OCI-LY7 (cell line): ENCODE data around the gene GREM2. TPM values are rescaled to one million over a fixed set of nuclear protein-coding genes. Genes with fewer than 3 reads are reported as not detected.

Experiments
- BruUV-seq: library from RNA; stranded (reverse); fragments of 400-500 nt; replicated peaks from 2 replicates; lab custom pipeline; 2021; lab: Mats Ljungman, UMichigan
- CTCF ChIA-PET: fragments of 300-600 bp; sonication (Branson Sonifier 250); formaldehyde crosslinking; loops from one replicate; lab custom pipeline; 2022; ENCODE audit warnings: antibody characterized with exemption; ENCODE audit not compliant: unreplicated experiment; lab: Charles Lee
- POLR2A ChIA-PET: fragments of 300-600 bp; sonication (Branson Sonifier 250); formaldehyde crosslinking; loops from one replicate; lab custom pipeline; 2022; ENCODE audit warnings: antibody characterized with exemption; lab: Charles Lee
- DNase-seq: peaks from one replicate; pipeline ENCODE4 v3.0.0-alpha.2; 2015; ENCODE audit warnings: low spot score
- H2AFZ ChIP-seq: fragments of 200-600 bp; sonication (generic), shearing (Covaris generic); 2 replicates; pipeline ENCODE4 v1.6.1; 2014; ENCODE audit warnings: mild to moderate bottlenecking, antibody characterized with exemption, low read length, moderate library complexity
- H3K27ac ChIP-seq: fragments of 200-600 bp; sonication (generic); 2 replicates; pipeline ENCODE4 v1.5.1; 2014; ENCODE audit warnings: mixed run types, low read depth, mild to moderate bottlenecking, moderate library complexity, low read length, inconsistent platforms; ENCODE audit not compliant: poor library complexity, severe bottlenecking
- H3K36me3 ChIP-seq: fragments of 200-600 bp; sonication (generic); 2 replicates; pipeline ENCODE4 v1.6.1; 2014; ENCODE audit warnings: mild to moderate bottlenecking, antibody characterized with exemption, low read length, moderate library complexity, mixed read lengths; ENCODE audit not compliant: insufficient read depth
- H3K4me1 ChIP-seq: fragments of 200-600 bp; sonication (generic); 2 replicates; pipeline ENCODE4 v1.5.1; 2014; ENCODE audit warnings: mild to moderate bottlenecking, low read length; ENCODE audit not compliant: insufficient read depth, poor library complexity, severe bottlenecking
- H3K4me2 ChIP-seq: fragments of 200-600 bp; sonication (generic); 2 replicates; pipeline ENCODE4 v1.6.1; 2014; ENCODE audit warnings: mild to moderate bottlenecking, low read length
- H3K4me3 ChIP-seq: fragments of 200-600 bp; sonication (generic); 2 replicates; pipeline ENCODE4 v1.5.1; 2014; ENCODE audit warnings: mild to moderate bottlenecking, low read depth, low read length; ENCODE audit not compliant: poor library complexity, severe bottlenecking
- H3K79me2 ChIP-seq: fragments of 200-600 bp; sonication (generic); 2 replicates; pipeline ENCODE4 v1.6.1; 2016; ENCODE audit warnings: low read depth, mild to moderate bottlenecking, low read length, moderate library complexity, mixed read lengths; ENCODE audit not compliant: insufficient read depth
- H3K9me2 ChIP-seq: fragments of 200-600 bp; sonication (generic); 2 replicates; pipeline ENCODE4 v1.6.1; 2016; ENCODE audit warnings: mild to moderate bottlenecking, low read length, mixed read lengths; ENCODE audit not compliant: insufficient read depth
- H3K9me3 ChIP-seq: fragments of 200-600 bp; sonication (generic); 2 replicates; pipeline ENCODE4 v1.6.1; 2014; ENCODE audit warnings: mild to moderate bottlenecking, mixed run types, low read length, mixed read lengths
- H4K20me1 ChIP-seq: fragments of 200-600 bp; sonication (generic); 2 replicates; pipeline ENCODE4 v1.6.1; 2014; ENCODE audit warnings: mild to moderate bottlenecking, antibody characterized with exemption, low read length, moderate library complexity, mixed read lengths; ENCODE audit not compliant: insufficient read depth
- EZH2phosphoT487 ChIP-seq: fragments of 200-600 bp; sonication (generic); IDR thresholded peaks from 2 replicates; pipeline ENCODE4 v1.6.1; 2018; ENCODE audit warnings: low read depth, borderline replicate concordance, mild to moderate bottlenecking, mixed run types, antibody characterized with exemption, low read length, moderate library complexity, mixed read lengths
- intact Hi-C: fragments of 100-400 bp; cut with micrococcal nuclease; formaldehyde crosslinking; loops from one replicate; pipeline ENCODE4 v1.10.0; 2022; ENCODE audit not compliant: unreplicated experiment
- total RNA-seq, 2 experiments: library from RNA; depleted of rRNA in 1 of 2; stranded (reverse); fragments of >200 nt in 1 of 2; shearing (Covaris generic) in 1 of 2; gene quantifications; 2 replicates each; pipeline ENCODE4 v1.2.3, GENCODE V29; 2014 to 2022
- TF ChIP-seq, protein P1 (sequence below): fragments of 200-600 bp; sonication (generic); conservative IDR thresholded peaks from 2 replicates; pipeline ENCODE4 v1.5.1; 2014; ENCODE audit warnings: mild to moderate bottlenecking, antibody characterized with exemption, low read length, moderate library complexity, mixed read lengths

GREM2 gene
- total RNA-seq, 2 experiments from 2014 or later, result not detected

DNA sequence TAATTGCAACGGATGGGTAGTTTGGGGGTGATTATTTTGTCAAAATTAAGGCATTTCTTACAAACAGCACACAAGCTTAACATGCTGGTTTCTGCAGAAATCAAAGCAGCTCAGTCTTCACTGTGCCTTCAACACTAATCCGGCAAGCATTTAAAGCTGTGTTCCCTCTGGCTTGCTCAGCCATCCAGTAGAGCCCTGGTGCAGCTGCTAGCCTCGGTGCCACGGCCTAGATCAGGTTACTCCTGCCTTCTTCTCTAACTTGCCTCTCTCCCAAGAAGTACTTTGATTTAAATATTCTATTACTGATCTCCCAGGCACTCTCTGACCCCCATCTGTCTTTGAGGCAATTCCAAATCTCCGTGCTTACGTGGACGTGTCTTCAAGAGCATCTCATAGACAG, 85.6 kb downstream of the GREM2 start:
- intact Hi-C loops, result no loop called here
- Histone ChIP-seq H3K36me3 (no peaks in the 10 kb centered on the region), H3K9me3 (no peaks in the 10 kb centered on the region), H3K4me2 (no peak overlapping the region), H3K4me1 (no peaks in the 10 kb centered on the region), H3K79me2 (no peaks in the 10 kb centered on the region), H3K27ac (no peak overlapping the region), H2AFZ (no peak overlapping the region), H3K4me3 (no peak overlapping the region), H4K20me1 (no peaks in the 10 kb centered on the region), H3K9me2 (no peaks in the 10 kb centered on the region)
- DNase-seq, result no peak
- no peak for TF ChIP-seq EZH2phosphoT487
- TF ChIP-seq, protein P1, sequence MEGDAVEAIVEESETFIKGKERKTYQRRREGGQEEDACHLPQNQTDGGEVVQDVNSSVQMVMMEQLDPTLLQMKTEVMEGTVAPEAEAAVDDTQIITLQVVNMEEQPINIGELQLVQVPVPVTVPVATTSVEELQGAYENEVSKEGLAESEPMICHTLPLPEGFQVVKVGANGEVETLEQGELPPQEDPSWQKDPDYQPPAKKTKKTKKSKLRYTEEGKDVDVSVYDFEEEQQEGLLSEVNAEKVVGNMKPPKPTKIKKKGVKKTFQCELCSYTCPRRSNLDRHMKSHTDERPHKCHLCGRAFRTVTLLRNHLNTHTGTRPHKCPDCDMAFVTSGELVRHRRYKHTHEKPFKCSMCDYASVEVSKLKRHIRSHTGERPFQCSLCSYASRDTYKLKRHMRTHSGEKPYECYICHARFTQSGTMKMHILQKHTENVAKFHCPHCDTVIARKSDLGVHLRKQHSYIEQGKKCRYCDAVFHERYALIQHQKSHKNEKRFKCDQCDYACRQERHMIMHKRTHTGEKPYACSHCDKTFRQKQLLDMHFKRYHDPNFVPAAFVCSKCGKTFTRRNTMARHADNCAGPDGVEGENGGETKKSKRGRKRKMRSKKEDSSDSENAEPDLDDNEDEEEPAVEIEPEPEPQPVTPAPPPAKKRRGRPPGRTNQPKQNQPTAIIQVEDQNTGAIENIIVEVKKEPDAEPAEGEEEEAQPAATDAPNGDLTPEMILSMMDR, result no peak
- POLR2A ChIA-PET, result no interaction called here
- BruUV-seq, result no TSS peak
- CTCF ChIA-PET, result no interaction called here

GRCh38 chr1:240524356-240525069, 87.4 kb downstream of the GREM2 start:
- Histone ChIP-seq H3K36me3 (no peaks in the 10 kb centered on the region), H3K27ac (no peak overlapping the region), H3K4me3 (no peak overlapping the region), H4K20me1 (no peaks in the 10 kb centered on the region), H3K9me3 (no peaks in the 10 kb centered on the region), H3K9me2 (no peaks in the 10 kb centered on the region), H2AFZ (no peak overlapping the region), H3K79me2 (no peaks in the 10 kb centered on the region), H3K4me2 (no peak overlapping the region), H3K4me1 (no peaks in the 10 kb centered on the region)
- no peak for TF ChIP-seq EZH2phosphoT487
- TF ChIP-seq, protein P1, result no peak
- POLR2A ChIA-PET, result interaction anchor here (0.7 kb wide), 1 partner anchor 425 kb away, joined by 3 read pairs; no protein-coding TSS in a partner anchor
- BruUV-seq, result no TSS peak
- DNase-seq, result no peak
- CTCF ChIA-PET, result no interaction called here
- intact Hi-C loops, result no loop called here
